HAP-1 (cell line): ENCODE results near the gene CALHM1.

Source experiments
- DNase-seq, 2 experiments: peaks; one replicate each; pipeline ENCODE4 v3.0.0-alpha.2; 2016 to 2020; ENCODE audit warnings: low spot score in 2 of 2
- H3K27me3 ChIP-seq: fragments of 250-450 bp; sonication (Bioruptor Pico); 2 replicates; pipeline ENCODE4 v1.5.1; 2020; ENCODE audit warnings: low read depth, mild to moderate bottlenecking, moderate library complexity
- H3K36me3 ChIP-seq: fragments of 250-450 bp; sonication (Bioruptor Pico); replicated peaks from 2 replicates; pipeline ENCODE4 v1.5.1; 2020; ENCODE audit warnings: mild to moderate bottlenecking
- H3K4me1 ChIP-seq: fragments of 250-450 bp; sonication (Bioruptor Pico); 2 replicates; pipeline ENCODE4 v1.5.1; 2020; ENCODE audit warnings: mild to moderate bottlenecking
- H3K4me3 ChIP-seq: fragments of 250-450 bp; sonication (Bioruptor Pico); 2 replicates; pipeline ENCODE4 v1.5.1; 2020; ENCODE audit warnings: mild to moderate bottlenecking, moderate library complexity
- H3K9me3 ChIP-seq: fragments of 250-450 bp; sonication (Bioruptor Pico); 2 replicates; pipeline ENCODE4 v1.5.1; 2020; ENCODE audit warnings: mild to moderate bottlenecking, moderate library complexity
- in situ Hi-C: fragments of 300-500 bp; cut with MboI; formaldehyde crosslinking; loops from 3 replicates; pipeline ENCODE4 v1.14.3; 2020; ENCODE audit warnings: low sequenced_read_pairs, inconsistent platforms, mixed read lengths

Gene CALHM1

GRCh38 chr10:103475437-103475836 is 16.7 kb upstream of the CALHM1 start:
- no peak for DNase-seq
- Histone ChIP-seq H3K9me3 (no peaks in the 10 kb centered on the region), H3K27me3 (peaks cover 4% of the 10 kb centered on the region; the same call in 1 of the 2 replicates), H3K4me3 (no peak overlapping the region), H3K36me3 (no peaks in the 10 kb centered on the region), H3K4me1 (no peaks in the 10 kb centered on the region)
- in situ Hi-C loops = no loop called here

GRCh38 chr10:103474077-103474476 is 15.4 kb upstream of the CALHM1 start:
- H3K4me3 ChIP-seq = no peak overlapping the region
- H3K36me3 ChIP-seq = no peaks in the 10 kb centered on the region
- H3K27me3 ChIP-seq = peaks cover 6% of the 10 kb centered on the region; the same call in 1 of the 2 replicates
- no peaks in the 10 kb centered on the region for H3K9me3 ChIP-seq
- no peaks in the 10 kb centered on the region for H3K4me1 ChIP-seq
- in situ Hi-C loops = no loop called here
- DNase-seq = no peak

GRCh38 chr10:103473261-103473671 is 14.6 kb upstream of the CALHM1 start:
- H3K4me3 ChIP-seq = no peak overlapping the region
- H3K27me3 ChIP-seq = peaks cover 6% of the 10 kb centered on the region; the same call in 1 of the 2 replicates
- no peaks in the 10 kb centered on the region for H3K4me1 ChIP-seq
- no peak for DNase-seq
- no peaks in the 10 kb centered on the region for H3K9me3 ChIP-seq
- in situ Hi-C loops = no loop called here
- no peaks in the 10 kb centered on the region for H3K36me3 ChIP-seq

- in situ Hi-C loops = no loop called here
- no peak overlapping the region for H3K4me3 ChIP-seq
- H3K4me1 ChIP-seq = no peaks in the 10 kb centered on the region
- peaks cover 6% of the 10 kb centered on the region; the same call in 1 of the 2 replicates for H3K27me3 ChIP-seq
- no peaks in the 10 kb centered on the region for H3K36me3 ChIP-seq
- no peaks in the 10 kb centered on the region for H3K9me3 ChIP-seq
- DNase-seq = no peak
Measured at GRCh38 chr10:103472005-103472404, 13.3 kb upstream of the CALHM1 start.

- no peak for DNase-seq
- H3K4me1 ChIP-seq = no peaks in the 10 kb centered on the region
- no peak overlapping the region for H3K4me3 ChIP-seq
- H3K9me3 ChIP-seq = no peaks in the 10 kb centered on the region
- no peaks in the 10 kb centered on the region for H3K36me3 ChIP-seq
- in situ Hi-C loops = no loop called here
- peaks cover 6% of the 10 kb centered on the region; the same call in 1 of the 2 replicates for H3K27me3 ChIP-seq
Measured at GRCh38 chr10:103470761-103471653, 12.3 kb upstream of the CALHM1 start.

- no peaks in the 10 kb centered on the region for H3K4me1 ChIP-seq
- no peaks in the 10 kb centered on the region for H3K36me3 ChIP-seq
- H3K9me3 ChIP-seq = no peaks in the 10 kb centered on the region
- in situ Hi-C loops = no loop called here
- H3K4me3 ChIP-seq = no peak overlapping the region
- peaks cover 6% of the 10 kb centered on the region; the same call in 1 of the 2 replicates for H3K27me3 ChIP-seq
- DNase-seq = no peak
Measured at GRCh38 chr10:103469201-103469600, 10.5 kb upstream of the CALHM1 start.

- in situ Hi-C loops = no loop called here
- Histone ChIP-seq H3K36me3 (no peaks in the 10 kb centered on the region), H3K4me3 (no peak overlapping the region), H3K4me1 (no peaks in the 10 kb centered on the region), H3K27me3 (peaks cover 6% of the 10 kb centered on the region; the same call in 1 of the 2 replicates), H3K9me3 (no peaks in the 10 kb centered on the region)
- DNase-seq = no peak
Measured at GRCh38 chr10:103467406-103467805, 8.7 kb upstream of the CALHM1 start.

- H3K27me3 ChIP-seq = peaks cover 6% of the 10 kb centered on the region; the same call in 1 of the 2 replicates
- DNase-seq = no peak
- no peaks in the 10 kb centered on the region for H3K4me1 ChIP-seq
- H3K4me3 ChIP-seq = no peak overlapping the region
- H3K36me3 ChIP-seq = no peaks in the 10 kb centered on the region
- in situ Hi-C loops = no loop called here
- no peaks in the 10 kb centered on the region for H3K9me3 ChIP-seq
Measured at GRCh38 chr10:103466734-103467133, 8.0 kb upstream of the CALHM1 start.

GRCh38 chr10:103465411-103466179 is 6.9 kb upstream of the CALHM1 start:
- DNase-seq = no peak
- H3K4me1 ChIP-seq = no peaks in the 10 kb centered on the region
- in situ Hi-C loops = no loop called here
- peaks cover 3% of the 10 kb centered on the region; the same call in 1 of the 2 replicates for H3K27me3 ChIP-seq
- H3K4me3 ChIP-seq = no peak overlapping the region
- H3K9me3 ChIP-seq = no peaks in the 10 kb centered on the region
- H3K36me3 ChIP-seq = no peaks in the 10 kb centered on the region

- no peaks in the 10 kb centered on the region for H3K27me3 ChIP-seq
Measured at GRCh38 chr10:103463499-103463898, 4.8 kb upstream of the CALHM1 start.

GRCh38 chr10:103459615-103460014 is 915 bp upstream of the CALHM1 start:
- Histone ChIP-seq H3K4me3 (no peak overlapping the region), H3K36me3 (no peaks in the 10 kb centered on the region), H3K4me1 (no peaks in the 10 kb centered on the region), H3K27me3 (no peaks in the 10 kb centered on the region), H3K9me3 (no peaks in the 10 kb centered on the region)
- no peak for DNase-seq
- in situ Hi-C loops = no loop called here

More at GRCh38 chr10:103463499-103463898, 4.8 kb upstream of the CALHM1 start:
- in situ Hi-C loops = no loop called here
- no peaks in the 10 kb centered on the region for H3K36me3 ChIP-seq
- no peaks in the 10 kb centered on the region for H3K9me3 ChIP-seq
- H3K4me1 ChIP-seq = no peaks in the 10 kb centered on the region
- no peak overlapping the region for H3K4me3 ChIP-seq
- no peak for DNase-seq

GRCh38 chr10:103457896-103458583 is 660 bp downstream of the CALHM1 start:
- no peaks in the 10 kb centered on the region for H3K27me3 ChIP-seq
- in situ Hi-C loops = no loop called here
- no peak overlapping the region for H3K4me3 ChIP-seq
- H3K36me3 ChIP-seq = no peaks in the 10 kb centered on the region
- DNase-seq = no peak
- no peaks in the 10 kb centered on the region for H3K9me3 ChIP-seq
- no peaks in the 10 kb centered on the region for H3K4me1 ChIP-seq

- no peaks in the 10 kb centered on the region for H3K9me3 ChIP-seq
- no peaks in the 10 kb centered on the region for H3K27me3 ChIP-seq
- in situ Hi-C loops = no loop called here
- no peak for DNase-seq
- H3K4me3 ChIP-seq = no peak overlapping the region
- H3K36me3 ChIP-seq = no peaks in the 10 kb centered on the region
- H3K4me1 ChIP-seq = no peaks in the 10 kb centered on the region; the same call in 1 of the 2 replicates
Measured at GRCh38 chr10:103457176-103457712, 1.5 kb downstream of the CALHM1 start.
